SU-DHL-6 (cell line): ENCODE results near the gene C5AR1.
"Not testable (repeated sequence)": the region's sequence is repeated elsewhere in the genome, so short reads cannot be mapped to it uniquely, and the experiment has no call there.

Experiments used
- CTCF ChIP-seq: fragments of 200-600 bp; sonication (generic); IDR thresholded peaks from one replicate; pipeline ENCODE4 v1.5.1; 2017; ENCODE audit warnings: antibody characterized with exemption, mild to moderate bottlenecking, low read length, moderate library complexity; ENCODE audit not compliant: insufficient read depth, poor library complexity, severe bottlenecking
- EZH2phosphoT487 ChIP-seq: fragments of 200-600 bp; sonication (generic), shearing (Covaris generic); conservative IDR thresholded peaks from 2 replicates; pipeline ENCODE4 v1.6.1; 2018; ENCODE audit warnings: mild to moderate bottlenecking, antibody characterized with exemption, low read length, moderate library complexity, mixed read lengths

DNA sequence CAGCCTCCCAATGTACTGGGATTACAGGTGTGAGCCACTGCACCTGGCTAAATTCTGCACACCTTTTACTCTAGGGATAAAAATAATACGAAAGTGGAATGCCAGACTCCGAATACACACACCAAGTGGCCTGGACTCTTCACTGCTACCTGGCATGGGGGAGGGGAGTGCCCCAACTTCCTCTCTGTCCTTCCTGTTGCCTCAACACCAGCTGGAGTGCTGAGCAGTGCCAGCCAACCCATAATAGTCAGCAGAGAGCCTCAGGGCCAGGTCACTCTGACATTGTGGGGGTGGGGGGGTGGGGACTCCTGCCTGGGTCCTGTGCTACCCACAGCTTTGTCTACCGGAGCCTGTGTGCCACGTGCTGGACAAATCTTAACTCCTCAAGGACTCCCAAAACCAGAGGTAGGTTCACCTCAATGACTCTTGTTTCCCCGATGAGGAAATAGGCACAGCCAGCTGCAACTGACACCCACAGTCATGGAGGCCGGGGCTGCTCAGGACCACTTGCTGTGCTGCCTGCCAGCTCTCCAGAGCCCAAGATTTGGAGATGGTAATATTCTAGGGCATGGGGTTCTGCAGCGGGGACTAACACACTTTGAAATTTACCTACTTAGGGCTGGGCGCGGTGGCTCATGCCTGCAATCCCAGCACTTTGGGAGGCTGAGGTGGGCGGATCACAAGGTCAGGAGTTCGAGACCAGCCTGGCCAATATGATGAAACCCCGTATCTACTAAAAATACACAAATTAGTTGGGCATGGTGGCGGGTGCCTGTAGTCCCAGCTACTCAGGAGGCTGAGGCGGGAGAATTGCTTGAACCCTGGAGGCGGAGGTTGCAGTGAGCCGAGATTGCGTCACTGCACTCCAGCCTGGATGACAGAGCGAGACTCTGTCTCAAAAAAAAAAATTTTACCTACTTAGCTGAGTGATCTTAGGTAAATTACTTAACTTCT, 27.4 kb downstream of the C5AR1 start:
- not testable (repeated sequence) for TF ChIP-seq CTCF, EZH2phosphoT487
